ENCODE data around the gene CD300LD. TPM values are rescaled to one million over a fixed set of nuclear protein-coding genes. Genes with fewer than 3 reads are reported as not detected.

Gene CD300LD
- total RNA-seq, 2 donors from 2014 or later: not detected

DNA sequence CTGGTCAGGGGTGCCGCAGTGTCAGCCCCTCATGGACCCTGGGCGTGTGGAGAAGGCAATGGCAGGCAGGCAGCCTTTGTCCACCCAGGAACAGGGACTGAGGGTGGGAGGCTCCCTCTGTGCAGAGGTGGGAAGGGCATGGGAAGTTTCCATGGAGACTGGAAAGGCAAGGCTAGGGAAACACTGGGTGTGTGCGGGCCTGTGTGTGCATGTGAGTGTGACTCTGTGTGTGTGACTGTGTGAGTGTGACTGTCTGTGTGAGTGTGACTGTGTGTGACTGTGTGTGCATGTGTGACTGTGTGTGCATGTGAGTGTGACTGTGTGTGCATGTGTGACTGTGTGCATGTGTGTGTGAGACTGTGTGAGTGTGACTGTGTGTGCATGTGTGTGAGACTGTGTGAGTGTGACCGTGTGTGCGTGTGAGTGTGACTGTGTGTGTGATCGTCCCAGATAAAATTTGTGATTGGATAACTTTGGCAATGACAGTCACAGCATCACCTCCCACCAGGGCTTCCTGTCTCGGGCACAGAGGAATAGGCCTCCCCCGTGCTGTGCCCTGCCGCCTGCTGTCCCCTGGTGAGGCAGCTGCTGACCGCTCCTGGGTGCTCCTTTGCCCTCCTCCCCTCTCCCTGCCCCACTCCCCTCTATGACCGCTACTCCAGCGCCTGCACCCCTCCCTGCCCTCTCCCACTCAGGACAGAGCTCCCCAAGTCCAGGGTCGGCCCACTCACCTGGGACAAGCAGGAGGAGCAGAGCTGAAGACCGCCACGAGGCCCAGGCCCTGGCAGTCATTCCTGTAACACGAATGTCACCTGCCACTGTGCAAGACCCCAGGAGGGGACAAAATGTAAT lies 46.9 kb downstream of the CD300LD start:
- no peak overlapping the region for H3K27ac ChIP-seq (ENCODE audit: low read depth, low read length)
- no peak overlapping the region for H3K27ac Mint-ChIP-seq
- peaks cover 3% of the 10 kb centered on the region for H3K4me1 Mint-ChIP-seq
- no peak overlapping the region for H3K9ac ChIP-seq (ENCODE audit: extremely low read depth, low read length, poor library complexity, severe bottlenecking)
- H3K27me3 ChIP-seq (ENCODE audit: control insufficient read depth, insufficient read depth, low read length, poor library complexity, severe bottlenecking): no peaks in the 10 kb centered on the region
- H3K9me3 Mint-ChIP-seq: no peaks in the 10 kb centered on the region
- H3K9me3 ChIP-seq (ENCODE audit: control insufficient read depth, low read length): no peaks in the 10 kb centered on the region
- TF ChIP-seq, protein P1, sequence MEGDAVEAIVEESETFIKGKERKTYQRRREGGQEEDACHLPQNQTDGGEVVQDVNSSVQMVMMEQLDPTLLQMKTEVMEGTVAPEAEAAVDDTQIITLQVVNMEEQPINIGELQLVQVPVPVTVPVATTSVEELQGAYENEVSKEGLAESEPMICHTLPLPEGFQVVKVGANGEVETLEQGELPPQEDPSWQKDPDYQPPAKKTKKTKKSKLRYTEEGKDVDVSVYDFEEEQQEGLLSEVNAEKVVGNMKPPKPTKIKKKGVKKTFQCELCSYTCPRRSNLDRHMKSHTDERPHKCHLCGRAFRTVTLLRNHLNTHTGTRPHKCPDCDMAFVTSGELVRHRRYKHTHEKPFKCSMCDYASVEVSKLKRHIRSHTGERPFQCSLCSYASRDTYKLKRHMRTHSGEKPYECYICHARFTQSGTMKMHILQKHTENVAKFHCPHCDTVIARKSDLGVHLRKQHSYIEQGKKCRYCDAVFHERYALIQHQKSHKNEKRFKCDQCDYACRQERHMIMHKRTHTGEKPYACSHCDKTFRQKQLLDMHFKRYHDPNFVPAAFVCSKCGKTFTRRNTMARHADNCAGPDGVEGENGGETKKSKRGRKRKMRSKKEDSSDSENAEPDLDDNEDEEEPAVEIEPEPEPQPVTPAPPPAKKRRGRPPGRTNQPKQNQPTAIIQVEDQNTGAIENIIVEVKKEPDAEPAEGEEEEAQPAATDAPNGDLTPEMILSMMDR (conservative IDR thresholded peaks at IDR 0.05): no peak
- no peak for DNase-seq
- no peaks in the 10 kb centered on the region for H3K36me3 ChIP-seq (ENCODE audit: control insufficient read depth, insufficient read depth, low read length)
- H3K4me3 Mint-ChIP-seq: no peak overlapping the region
- H3K36me3 Mint-ChIP-seq (ENCODE audit: low read depth): no peaks in the 10 kb centered on the region
- peaks cover 7% of the 10 kb centered on the region for H3K27me3 Mint-ChIP-seq (ENCODE audit: insufficient read depth)
- H3K4me3 ChIP-seq (ENCODE audit: low read length): no peak overlapping the region
- WGBS, 2 experiments (ENCODE audit: insufficient coverage in 1 of 2, insufficient read length in 1 of 2): 90 to 92% methylated on average over 5 to 16 of the region's 16 CpGs
- no peaks in the 10 kb centered on the region for H3K4me1 ChIP-seq (ENCODE audit: control insufficient read depth, insufficient read depth, low read length)

DNA sequence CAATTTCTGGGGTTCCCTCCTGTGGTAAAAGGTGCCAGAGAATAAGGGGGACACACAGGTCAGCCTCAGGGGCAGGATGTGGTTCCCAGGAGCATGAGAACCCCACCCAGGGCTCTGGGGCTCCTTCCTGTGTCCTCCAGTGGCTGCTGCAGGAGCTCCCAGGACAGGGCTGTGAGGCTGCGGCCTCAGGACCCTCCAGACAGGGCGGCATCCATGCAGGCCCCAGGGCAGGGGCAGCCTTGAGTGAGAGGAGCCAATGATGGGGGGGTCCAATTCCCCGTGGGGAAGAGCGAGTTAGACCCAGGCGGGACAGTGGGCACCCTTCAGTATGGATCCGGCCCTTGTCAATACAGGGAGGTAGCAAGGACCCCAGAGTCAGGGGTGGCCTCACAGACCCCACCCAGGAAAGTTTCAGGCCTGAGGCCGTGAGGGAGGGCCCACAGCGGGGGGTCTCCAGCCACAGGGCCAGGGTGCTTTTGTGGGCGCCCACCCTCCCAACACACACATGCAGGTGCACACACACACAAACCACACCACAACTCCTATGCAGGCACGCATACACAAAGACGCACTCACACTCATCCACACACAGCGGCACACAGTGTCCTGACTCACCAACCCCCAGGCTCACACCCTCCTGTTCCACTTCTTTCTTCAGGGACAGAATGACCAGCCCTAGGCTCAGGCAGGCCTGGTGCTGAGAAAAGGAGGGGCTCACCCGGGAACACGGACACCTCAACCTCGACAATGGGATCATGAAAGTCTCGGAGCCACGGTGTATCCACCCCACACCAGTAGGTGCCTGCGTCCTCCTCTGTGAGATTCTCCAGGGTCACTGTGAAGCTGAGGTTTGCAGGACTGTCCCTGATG lies 48.0 kb downstream of the CD300LD start:
- no peak overlapping the region for H3K27ac Mint-ChIP-seq

DNA sequence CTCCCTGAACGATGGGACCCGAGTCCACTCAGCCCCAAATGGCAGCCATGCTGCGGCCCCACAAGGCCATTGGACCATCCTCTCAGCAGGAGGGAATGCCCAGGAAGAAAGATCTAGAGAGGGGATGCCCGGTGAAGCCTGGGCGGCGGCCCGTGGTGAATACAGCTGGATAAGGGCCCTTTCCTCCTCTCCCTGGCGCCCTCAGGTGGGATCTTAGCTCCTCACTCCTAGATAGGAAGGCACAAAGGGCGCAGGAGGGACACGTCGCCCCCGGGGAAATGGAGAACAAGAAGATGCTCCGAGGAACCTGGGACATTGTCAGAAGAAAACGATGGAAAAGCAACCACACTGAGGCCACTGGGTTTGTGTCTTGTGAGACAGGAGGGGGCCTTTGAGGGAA lies 48.7 kb downstream of the CD300LD start:
- Mint-ChIP-seq H3K27ac (no peak overlapping the region), H3K9me3 (no peaks in the 10 kb centered on the region), H3K36me3 (ENCODE audit: low read depth) (no peaks in the 10 kb centered on the region), H3K4me3 (no peak overlapping the region), H3K4me1 (peaks cover 3% of the 10 kb centered on the region), H3K27me3 (ENCODE audit: insufficient read depth) (peaks cover 7% of the 10 kb centered on the region)
- Histone ChIP-seq H3K4me3 (ENCODE audit: low read length) (no peak overlapping the region), H3K27me3 (ENCODE audit: control insufficient read depth, insufficient read depth, low read length, poor library complexity, severe bottlenecking) (peaks cover 3% of the 10 kb centered on the region), H3K27ac (ENCODE audit: low read depth, low read length) (no peak overlapping the region), H3K4me1 (ENCODE audit: control insufficient read depth, insufficient read depth, low read length) (no peaks in the 10 kb centered on the region), H3K9me3 (ENCODE audit: control insufficient read depth, low read length) (no peaks in the 10 kb centered on the region), H3K9ac (ENCODE audit: extremely low read depth, low read length, poor library complexity, severe bottlenecking) (no peak overlapping the region), H3K36me3 (ENCODE audit: control insufficient read depth, insufficient read depth, low read length) (no peaks in the 10 kb centered on the region)
- TF ChIP-seq, protein P1 (conservative IDR thresholded peaks at IDR 0.05): peak; percentile 40
- 69 to 86% methylated on average over 8 to 14 of the region's 14 CpGs for WGBS, 2 experiments (ENCODE audit: insufficient coverage in 1 of 2, insufficient read length in 1 of 2)
- peak; percentile 69 for DNase-seq

More for the DNA sequence above, 48.0 kb downstream of the CD300LD start:
- TF ChIP-seq, protein P1 (conservative IDR thresholded peaks at IDR 0.05): no peak
- peaks cover 6% of the 10 kb centered on the region for H3K27me3 Mint-ChIP-seq (ENCODE audit: insufficient read depth)
- no peak overlapping the region for H3K4me3 ChIP-seq (ENCODE audit: low read length)
- no peak overlapping the region for H3K9ac ChIP-seq (ENCODE audit: extremely low read depth, low read length, poor library complexity, severe bottlenecking)
- no peaks in the 10 kb centered on the region for H3K4me1 ChIP-seq (ENCODE audit: control insufficient read depth, insufficient read depth, low read length)
- no peak overlapping the region for H3K27ac ChIP-seq (ENCODE audit: low read depth, low read length)
- H3K9me3 ChIP-seq (ENCODE audit: control insufficient read depth, low read length): no peaks in the 10 kb centered on the region
- H3K4me1 Mint-ChIP-seq: peaks cover 3% of the 10 kb centered on the region
- H3K27me3 ChIP-seq (ENCODE audit: control insufficient read depth, insufficient read depth, low read length, poor library complexity, severe bottlenecking): no peaks in the 10 kb centered on the region
- DNase-seq: no peak
- no peaks in the 10 kb centered on the region for H3K36me3 Mint-ChIP-seq (ENCODE audit: low read depth)
- WGBS, 2 experiments (ENCODE audit: insufficient coverage in 1 of 2, insufficient read length in 1 of 2): 89 to 92% methylated on average over 11 to 18 of the region's 18 CpGs
- H3K9me3 Mint-ChIP-seq: no peaks in the 10 kb centered on the region
- H3K4me3 Mint-ChIP-seq: no peak overlapping the region
- H3K36me3 ChIP-seq (ENCODE audit: control insufficient read depth, insufficient read depth, low read length): no peaks in the 10 kb centered on the region
